Cardiac fibroblast (primary cell): ENCODE measurements around the gene SLC25A12.

Experiments
- DNase-seq, 2 donors: peaks; one replicate each; pipeline versions ENCODE4 v3.0.0 to v3.0.0-alpha.2; 2010; ENCODE audit warnings: low read depth in 2 of 2
- H3K4me3 ChIP-seq, 2 donors: replicated peaks in 1 of 2; 1 replicate in 1 of 2; 2 replicates in 1 of 2; pipeline ENCODE4 v1.5.1; 2011; ENCODE audit warnings: low read depth in 2 of 2, low read length in 2 of 2, mild to moderate bottlenecking in 2 of 2, moderate library complexity in 1 of 2
- CTCF ChIP-seq: IDR thresholded peaks from one replicate; pipeline ENCODE4 v1.5.1; 2011; ENCODE audit warnings: low read depth, mild to moderate bottlenecking, low read length, inconsistent platforms

SLC25A12 gene

GRCh38 chr2:171847627-171848026 is 46.4 kb downstream of the SLC25A12 start:
- no peak overlapping the region for H3K4me3 ChIP-seq
- DNase-seq, result no peak
- TF ChIP-seq CTCF, result no peak

DNA sequence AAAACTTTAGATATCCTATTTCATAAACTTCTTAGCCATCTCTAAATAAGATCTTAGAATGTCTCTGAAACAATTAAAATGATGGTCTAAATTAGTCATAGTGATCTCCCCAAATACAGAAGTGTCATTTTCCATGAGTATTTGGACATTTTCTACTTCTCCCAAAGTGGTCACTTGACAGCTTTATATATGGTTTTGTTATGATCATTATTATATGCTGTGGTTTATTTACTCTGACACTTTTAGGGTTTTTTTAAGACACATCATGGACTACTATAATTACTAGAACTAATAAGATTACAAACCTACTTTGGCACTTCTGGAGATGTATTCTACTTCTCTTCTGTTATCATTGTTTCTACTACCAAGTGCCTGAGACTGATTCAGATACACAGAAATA is 47.1 kb downstream of the SLC25A12 start:
- DNase-seq, result no peak
- H3K4me3 ChIP-seq, result no peak overlapping the region
- TF ChIP-seq CTCF, result no peak

GRCh38 chr2:171841996-171842395 is 52.0 kb downstream of the SLC25A12 start:
- H3K4me3 ChIP-seq, result no peak overlapping the region
- DNase-seq, result no peak
- no peak for TF ChIP-seq CTCF

GRCh38 chr2:171837736-171838135 is 56.3 kb downstream of the SLC25A12 start:
- no peak for TF ChIP-seq CTCF
- peak; percentile 67 to 72 for DNase-seq

GRCh38 chr2:171836146-171836910 is 57.7 kb downstream of the SLC25A12 start:
- no peak overlapping the region for H3K4me3 ChIP-seq
- TF ChIP-seq CTCF, result no peak
- DNase-seq, result peak in 1 of 2 donors; percentile 62

More at GRCh38 chr2:171837736-171838135, 56.3 kb downstream of the SLC25A12 start:
- no peak overlapping the region for H3K4me3 ChIP-seq

DNA sequence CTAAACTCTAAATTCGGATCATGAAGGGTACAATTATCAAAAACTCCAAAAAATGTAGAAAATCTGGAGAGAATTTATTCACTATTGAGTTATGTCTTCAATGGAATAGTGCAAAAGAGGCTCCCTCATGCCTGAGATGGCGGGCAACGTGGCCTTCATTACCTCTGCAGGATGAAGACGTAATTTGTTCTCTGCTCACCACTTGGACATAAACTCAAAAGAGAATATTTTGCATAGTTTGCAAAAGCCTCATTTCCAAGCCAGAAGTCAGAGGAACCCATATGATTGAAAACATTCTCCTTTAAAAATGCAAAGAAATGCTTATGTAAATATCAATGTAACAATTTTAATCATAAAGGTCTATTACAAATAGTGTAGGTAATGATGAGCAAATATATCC is 58.7 kb downstream of the SLC25A12 start:
- no peak for DNase-seq
- TF ChIP-seq CTCF, result no peak
- no peak overlapping the region for H3K4me3 ChIP-seq

- H3K4me3 ChIP-seq, result no peak overlapping the region
- TF ChIP-seq CTCF, result no peak
- DNase-seq, result no peak
These were observed 59.8 kb downstream of the SLC25A12 start for GRCh38 chr2:171834286-171834685.
